ENCODE measurements around the gene ZNF75A. TPM values are rescaled to one million over a fixed set of nuclear protein-coding genes. Genes with fewer than 3 reads are reported as not detected.
A peak's percentile ranks its signal among the peaks of the same experiment; 100 is the strongest.

ZNF75A gene
- total and polyA plus RNA-seq, 9 of the 15 experiments (the other 6 are each of a cell fraction or from before 2014, with no cell fraction given) = 7.2 to 24.5 (median 17.1) TPM

DNA sequence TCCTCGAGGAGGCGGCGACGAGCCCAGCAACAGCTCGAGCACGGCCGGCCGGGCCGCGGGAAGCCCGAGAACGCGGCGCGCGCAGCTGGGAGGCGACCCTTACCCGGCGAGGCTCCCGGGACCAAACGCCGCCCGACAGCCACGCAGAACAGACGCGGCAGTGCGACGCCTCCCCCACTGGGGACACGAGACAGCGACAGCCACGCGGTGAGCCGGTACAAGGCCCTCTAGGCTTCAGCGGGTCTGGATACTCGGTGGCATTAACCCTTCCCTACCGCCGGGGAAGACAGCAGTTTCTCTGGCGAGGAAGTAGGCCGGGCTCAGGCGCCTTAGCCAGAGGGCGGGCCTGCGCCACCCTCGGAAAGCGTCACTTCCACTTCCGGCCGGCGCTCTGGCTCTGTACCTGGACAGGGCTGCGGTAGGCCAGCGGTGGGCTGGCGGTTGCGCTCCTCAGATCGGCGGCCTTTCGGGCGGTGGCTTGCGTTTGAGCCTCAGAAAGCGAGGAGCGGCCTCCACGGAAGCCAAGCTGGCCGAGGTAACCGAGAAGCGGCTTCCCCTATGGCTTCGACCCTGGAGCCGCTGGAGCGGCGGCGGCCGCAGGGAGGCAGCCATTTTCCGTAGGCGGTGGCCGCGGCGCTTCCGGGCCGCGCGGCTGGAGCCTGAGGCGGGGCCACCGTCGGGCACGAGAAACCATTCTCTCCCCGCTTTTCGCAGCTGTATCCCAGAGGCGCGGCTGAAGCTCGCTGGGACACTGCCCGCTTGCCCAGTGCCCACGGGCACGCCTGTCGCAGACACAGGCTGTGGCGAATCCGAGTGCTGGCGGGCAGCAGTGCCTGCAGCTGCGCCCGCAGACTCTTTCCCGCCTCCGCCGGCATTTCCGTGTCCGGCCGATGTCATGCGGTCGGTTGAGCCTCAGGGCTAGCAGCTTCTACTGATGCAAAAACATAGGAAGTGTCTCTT, at the start of gene ZNF75A, which contains the start of gene TIGD7 (continued):
- TF ChIP-seq, protein P1, sequence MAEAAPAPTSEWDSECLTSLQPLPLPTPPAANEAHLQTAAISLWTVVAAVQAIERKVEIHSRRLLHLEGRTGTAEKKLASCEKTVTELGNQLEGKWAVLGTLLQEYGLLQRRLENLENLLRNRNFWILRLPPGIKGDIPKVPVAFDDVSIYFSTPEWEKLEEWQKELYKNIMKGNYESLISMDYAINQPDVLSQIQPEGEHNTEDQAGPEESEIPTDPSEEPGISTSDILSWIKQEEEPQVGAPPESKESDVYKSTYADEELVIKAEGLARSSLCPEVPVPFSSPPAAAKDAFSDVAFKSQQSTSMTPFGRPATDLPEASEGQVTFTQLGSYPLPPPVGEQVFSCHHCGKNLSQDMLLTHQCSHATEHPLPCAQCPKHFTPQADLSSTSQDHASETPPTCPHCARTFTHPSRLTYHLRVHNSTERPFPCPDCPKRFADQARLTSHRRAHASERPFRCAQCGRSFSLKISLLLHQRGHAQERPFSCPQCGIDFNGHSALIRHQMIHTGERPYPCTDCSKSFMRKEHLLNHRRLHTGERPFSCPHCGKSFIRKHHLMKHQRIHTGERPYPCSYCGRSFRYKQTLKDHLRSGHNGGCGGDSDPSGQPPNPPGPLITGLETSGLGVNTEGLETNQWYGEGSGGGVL (CRISPR knock-in tag; IDR thresholded peaks at IDR 0.05) = no peak
- TF ChIP-seq, protein P2, sequence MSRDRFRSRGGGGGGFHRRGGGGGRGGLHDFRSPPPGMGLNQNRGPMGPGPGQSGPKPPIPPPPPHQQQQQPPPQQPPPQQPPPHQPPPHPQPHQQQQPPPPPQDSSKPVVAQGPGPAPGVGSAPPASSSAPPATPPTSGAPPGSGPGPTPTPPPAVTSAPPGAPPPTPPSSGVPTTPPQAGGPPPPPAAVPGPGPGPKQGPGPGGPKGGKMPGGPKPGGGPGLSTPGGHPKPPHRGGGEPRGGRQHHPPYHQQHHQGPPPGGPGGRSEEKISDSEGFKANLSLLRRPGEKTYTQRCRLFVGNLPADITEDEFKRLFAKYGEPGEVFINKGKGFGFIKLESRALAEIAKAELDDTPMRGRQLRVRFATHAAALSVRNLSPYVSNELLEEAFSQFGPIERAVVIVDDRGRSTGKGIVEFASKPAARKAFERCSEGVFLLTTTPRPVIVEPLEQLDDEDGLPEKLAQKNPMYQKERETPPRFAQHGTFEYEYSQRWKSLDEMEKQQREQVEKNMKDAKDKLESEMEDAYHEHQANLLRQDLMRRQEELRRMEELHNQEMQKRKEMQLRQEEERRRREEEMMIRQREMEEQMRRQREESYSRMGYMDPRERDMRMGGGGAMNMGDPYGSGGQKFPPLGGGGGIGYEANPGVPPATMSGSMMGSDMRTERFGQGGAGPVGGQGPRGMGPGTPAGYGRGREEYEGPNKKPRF (IDR thresholded peaks at IDR 0.05; ENCODE audit: low read depth, low read length) = no peak
- TF ChIP-seq EWSR1 (IDR thresholded peaks at IDR 0.05; ENCODE audit: borderline replicate concordance, low read depth, partially characterized antibody) = no peak
- TF ChIP-seq ZNF584 (CRISPR knock-in tag; IDR thresholded peaks at IDR 0.05; ENCODE audit: low read depth) = peak; percentile 52; the same call in 1 of the 2 replicates
- TF ChIP-seq ZKSCAN1 (IDR thresholded peaks at IDR 0.05; ENCODE audit: low read depth, low read length) = no peak; the same call in 1 of the 2 replicates
- TF ChIP-seq GTF2F1 (IDR thresholded peaks at IDR 0.05; ENCODE audit: low read depth, low read length) = 0 out of 2 replicates have a peak, but pooled peaks have one; percentile 11
- peak; percentile 85 for TF ChIP-seq CXXC5 (CRISPR knock-in tag; IDR thresholded peaks at IDR 0.05)
- no peak for TF ChIP-seq GATA2 (CRISPR knock-in tag; IDR thresholded peaks at IDR 0.05)
- TF ChIP-seq, protein P3, sequence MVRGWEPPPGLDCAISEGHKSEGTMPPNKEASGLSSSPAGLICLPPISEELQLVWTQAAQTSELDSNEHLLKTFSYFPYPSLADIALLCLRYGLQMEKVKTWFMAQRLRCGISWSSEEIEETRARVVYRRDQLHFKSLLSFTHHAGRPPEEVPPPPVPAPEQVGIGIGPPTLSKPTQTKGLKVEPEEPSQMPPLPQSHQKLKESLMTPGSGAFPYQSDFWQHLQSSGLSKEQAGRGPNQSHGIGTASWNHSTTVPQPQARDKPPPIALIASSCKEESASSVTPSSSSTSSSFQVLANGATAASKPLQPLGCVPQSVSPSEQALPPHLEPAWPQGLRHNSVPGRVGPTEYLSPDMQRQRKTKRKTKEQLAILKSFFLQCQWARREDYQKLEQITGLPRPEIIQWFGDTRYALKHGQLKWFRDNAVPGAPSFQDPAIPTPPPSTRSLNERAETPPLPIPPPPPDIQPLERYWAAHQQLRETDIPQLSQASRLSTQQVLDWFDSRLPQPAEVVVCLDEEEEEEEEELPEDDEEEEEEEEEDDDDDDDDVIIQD (CRISPR knock-in tag; IDR thresholded peaks at IDR 0.05) = no peak
- TF ChIP-seq SMAD3 (CRISPR knock-in tag; conservative IDR thresholded peaks at IDR 0.05) = no peak
- no peak for TF ChIP-seq TCFL5 (CRISPR knock-in tag; conservative IDR thresholded peaks at IDR 0.05)
- no peak for TF ChIP-seq ZNF217 (CRISPR knock-in tag; IDR thresholded peaks at IDR 0.05)
- no peak for TF ChIP-seq ZFP36 (IDR thresholded peaks at IDR 0.05; ENCODE audit: low read depth, low read length, partially characterized antibody)
- TF ChIP-seq OTX1 (CRISPR knock-in tag; IDR thresholded peaks at IDR 0.05) = no peak
- no peak for TF ChIP-seq ZNF212 (CRISPR knock-in tag; IDR thresholded peaks at IDR 0.05)
- no peak for TF ChIP-seq DIDO1 (tag; IDR thresholded peaks at IDR 0.05; ENCODE audit: low read depth)
- TF ChIP-seq, protein P4, sequence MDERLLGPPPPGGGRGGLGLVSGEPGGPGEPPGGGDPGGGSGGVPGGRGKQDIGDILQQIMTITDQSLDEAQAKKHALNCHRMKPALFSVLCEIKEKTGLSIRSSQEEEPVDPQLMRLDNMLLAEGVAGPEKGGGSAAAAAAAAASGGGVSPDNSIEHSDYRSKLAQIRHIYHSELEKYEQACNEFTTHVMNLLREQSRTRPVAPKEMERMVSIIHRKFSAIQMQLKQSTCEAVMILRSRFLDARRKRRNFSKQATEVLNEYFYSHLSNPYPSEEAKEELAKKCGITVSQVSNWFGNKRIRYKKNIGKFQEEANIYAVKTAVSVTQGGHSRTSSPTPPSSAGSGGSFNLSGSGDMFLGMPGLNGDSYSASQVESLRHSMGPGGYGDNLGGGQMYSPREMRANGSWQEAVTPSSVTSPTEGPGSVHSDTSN (CRISPR knock-in tag; IDR thresholded peaks at IDR 0.05; ENCODE audit: low read depth) = no peak
- TF ChIP-seq, protein P4 (tag; conservative IDR thresholded peaks at IDR 0.05; ENCODE audit: low read depth) = no peak
- TF ChIP-seq RUNX1 (IDR thresholded peaks at IDR 0.05; ENCODE audit: low read depth) = no peak
